Brain microvascular endothelial cell (primary cell): ENCODE results near the gene TBX21.

Experiments
- DNase-seq: peaks from one replicate; pipeline ENCODE4 v3.0.0-alpha.2; 2020
- H3K27ac ChIP-seq: fragments of 250-450 bp; sonication (Bioruptor Pico); 2 replicates; pipeline ENCODE4 v1.5.1; 2020; ENCODE audit warnings: mild to moderate bottlenecking, moderate library complexity
- H3K27me3 ChIP-seq: fragments of 250-450 bp; sonication (Bioruptor Pico); replicated peaks from 2 replicates; pipeline ENCODE4 v1.5.1; 2020; ENCODE audit warnings: mild to moderate bottlenecking
- H3K36me3 ChIP-seq: fragments of 250-450 bp; sonication (Bioruptor Pico); replicated peaks from 2 replicates; pipeline ENCODE4 v1.5.1; 2020; ENCODE audit warnings: mild to moderate bottlenecking
- H3K4me3 ChIP-seq: 2 replicates; pipeline ENCODE4 v1.5.1; 2011; ENCODE audit warnings: low read depth, mild to moderate bottlenecking, control low read depth, low read length, moderate library complexity
- in situ Hi-C: cut with HindIII; loops from 2 replicates; pipeline ENCODE4 v1.10.0; 2017; ENCODE audit warnings: low sequenced_read_pairs, low pct_ligation_motif_present
- TF ChIP-seq, protein P1 (sequence below): IDR thresholded peaks from 2 replicates; pipeline ENCODE4 v1.5.1; 2011; ENCODE audit warnings: low read depth, mild to moderate bottlenecking, moderate library complexity, low read length, control low read depth, inconsistent platforms; ENCODE audit errors: missing control alignments

Gene TBX21

DNA sequence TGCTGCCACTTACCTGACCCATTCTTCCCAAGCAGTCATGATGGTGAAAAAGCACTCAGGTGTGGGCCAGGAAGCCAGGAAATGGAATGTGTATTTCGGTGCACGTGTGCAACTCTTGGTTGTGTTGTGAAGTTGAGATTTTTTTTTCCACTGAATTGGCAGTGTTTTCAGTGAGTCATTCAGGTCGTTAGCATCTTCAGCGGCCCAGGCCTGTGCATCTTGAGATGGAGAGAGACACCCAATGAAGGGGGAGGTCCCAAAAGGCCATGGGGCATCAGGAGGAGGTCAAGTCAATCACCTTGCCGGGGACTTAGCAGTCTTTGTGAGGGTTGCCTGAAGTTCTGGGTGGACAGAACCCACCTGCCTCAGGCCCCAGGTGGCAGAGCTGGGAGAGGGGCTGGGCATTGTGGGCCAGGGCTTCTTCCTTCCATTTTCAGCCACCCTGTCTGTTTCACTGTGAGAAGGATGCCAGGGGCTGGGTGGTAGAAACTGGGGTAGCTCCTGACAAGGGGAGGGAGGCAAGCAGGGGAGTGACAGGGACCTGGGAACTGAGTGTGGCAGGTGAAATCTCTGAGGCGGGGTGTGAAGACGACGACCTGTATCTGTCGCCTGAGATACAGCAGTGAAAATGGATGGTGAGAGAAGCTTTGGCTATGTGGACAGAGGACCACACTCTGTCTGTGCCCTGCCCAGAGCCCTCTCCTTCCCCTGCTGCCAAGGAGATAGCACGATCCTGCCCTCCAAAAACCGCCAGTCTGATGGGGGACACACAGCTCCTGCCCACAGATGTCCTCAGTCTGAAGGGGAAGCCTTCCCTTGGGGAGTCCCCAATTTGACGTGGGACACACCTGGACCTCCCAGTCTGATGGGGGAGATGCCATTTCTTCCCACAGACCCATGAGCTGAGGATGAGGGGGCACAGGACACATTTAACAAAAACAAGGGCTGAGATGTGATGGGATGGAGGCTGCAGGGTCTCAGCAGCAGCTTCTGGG, 27.2 kb upstream of the TBX21 start:
- TF ChIP-seq, protein P1, sequence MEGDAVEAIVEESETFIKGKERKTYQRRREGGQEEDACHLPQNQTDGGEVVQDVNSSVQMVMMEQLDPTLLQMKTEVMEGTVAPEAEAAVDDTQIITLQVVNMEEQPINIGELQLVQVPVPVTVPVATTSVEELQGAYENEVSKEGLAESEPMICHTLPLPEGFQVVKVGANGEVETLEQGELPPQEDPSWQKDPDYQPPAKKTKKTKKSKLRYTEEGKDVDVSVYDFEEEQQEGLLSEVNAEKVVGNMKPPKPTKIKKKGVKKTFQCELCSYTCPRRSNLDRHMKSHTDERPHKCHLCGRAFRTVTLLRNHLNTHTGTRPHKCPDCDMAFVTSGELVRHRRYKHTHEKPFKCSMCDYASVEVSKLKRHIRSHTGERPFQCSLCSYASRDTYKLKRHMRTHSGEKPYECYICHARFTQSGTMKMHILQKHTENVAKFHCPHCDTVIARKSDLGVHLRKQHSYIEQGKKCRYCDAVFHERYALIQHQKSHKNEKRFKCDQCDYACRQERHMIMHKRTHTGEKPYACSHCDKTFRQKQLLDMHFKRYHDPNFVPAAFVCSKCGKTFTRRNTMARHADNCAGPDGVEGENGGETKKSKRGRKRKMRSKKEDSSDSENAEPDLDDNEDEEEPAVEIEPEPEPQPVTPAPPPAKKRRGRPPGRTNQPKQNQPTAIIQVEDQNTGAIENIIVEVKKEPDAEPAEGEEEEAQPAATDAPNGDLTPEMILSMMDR: no peak
- in situ Hi-C loops: no loop called here
- DNase-seq: no peak
- Histone ChIP-seq H3K4me3 (no peak overlapping the region), H3K36me3 (no peaks in the 10 kb centered on the region), H3K27ac (no peak overlapping the region), H3K27me3 (peaks cover 38% of the 10 kb centered on the region)

DNA sequence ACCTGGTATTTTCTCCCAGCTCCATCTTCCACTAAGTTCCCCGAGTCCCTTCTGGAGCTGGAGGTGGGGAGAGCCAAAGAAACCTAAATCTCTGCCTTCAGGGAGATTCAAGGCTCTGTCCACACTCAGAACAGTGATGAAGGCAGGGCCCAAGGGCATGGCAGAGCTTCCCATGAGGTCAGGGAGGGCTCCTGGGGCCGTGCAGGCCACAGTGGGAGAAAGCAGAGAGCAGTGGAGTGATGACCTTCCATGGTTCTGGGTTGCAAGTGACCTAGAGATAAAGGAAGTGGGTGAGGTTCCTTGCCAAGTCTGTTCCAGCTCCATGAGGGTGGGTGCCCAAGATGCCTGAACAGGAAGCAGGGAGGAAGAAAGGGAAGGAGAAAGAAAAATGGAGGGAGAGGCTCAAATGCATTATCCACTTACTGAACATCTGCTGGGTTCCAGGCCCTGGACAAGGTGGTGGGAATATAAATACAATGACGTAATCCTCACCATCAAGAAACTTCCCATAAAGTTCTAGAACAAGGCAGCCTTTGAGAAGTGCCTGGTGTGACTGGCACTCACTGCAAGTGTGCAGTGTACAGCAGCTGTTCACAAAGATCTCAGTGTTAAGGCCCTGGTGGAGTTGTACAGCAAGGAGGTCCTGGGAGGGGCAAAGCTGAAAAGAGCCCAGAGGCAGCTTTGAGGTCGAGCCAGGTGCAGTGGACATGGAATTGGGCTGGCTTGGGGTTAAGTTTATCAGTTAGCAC, 25.8 kb upstream of the TBX21 start:
- DNase-seq: no peak
- TF ChIP-seq, protein P1: no peak
- no peak overlapping the region for H3K27ac ChIP-seq
- H3K36me3 ChIP-seq: no peaks in the 10 kb centered on the region
- in situ Hi-C loops: no loop called here
- H3K27me3 ChIP-seq: peaks cover 46% of the 10 kb centered on the region
- H3K4me3 ChIP-seq: no peak overlapping the region

DNA sequence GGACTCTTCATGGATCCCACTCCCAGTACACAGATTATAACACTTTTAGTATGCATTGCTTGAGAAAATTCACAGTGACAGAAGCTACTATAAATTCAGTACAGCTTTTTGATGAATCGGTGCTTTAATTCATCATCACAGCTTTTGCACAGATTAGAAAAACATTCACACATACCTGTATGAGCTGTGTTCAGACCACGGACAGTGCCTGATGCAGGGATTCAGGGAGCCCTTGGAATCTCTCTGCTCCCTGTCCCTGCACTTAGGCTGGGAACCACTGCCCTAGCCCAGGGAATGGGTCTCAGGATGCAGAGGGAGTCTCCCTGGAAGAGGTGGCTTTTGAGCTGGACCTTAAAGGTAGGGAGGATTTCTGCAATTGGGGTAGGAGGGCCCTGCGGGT, 25.2 kb upstream of the TBX21 start:
- DNase-seq: no peak
- in situ Hi-C loops: no loop called here
- TF ChIP-seq, protein P1: no peak
- no peak overlapping the region for H3K4me3 ChIP-seq
- peaks cover 53% of the 10 kb centered on the region for H3K27me3 ChIP-seq
- no peaks in the 10 kb centered on the region for H3K36me3 ChIP-seq
- H3K27ac ChIP-seq: no peak overlapping the region

DNA sequence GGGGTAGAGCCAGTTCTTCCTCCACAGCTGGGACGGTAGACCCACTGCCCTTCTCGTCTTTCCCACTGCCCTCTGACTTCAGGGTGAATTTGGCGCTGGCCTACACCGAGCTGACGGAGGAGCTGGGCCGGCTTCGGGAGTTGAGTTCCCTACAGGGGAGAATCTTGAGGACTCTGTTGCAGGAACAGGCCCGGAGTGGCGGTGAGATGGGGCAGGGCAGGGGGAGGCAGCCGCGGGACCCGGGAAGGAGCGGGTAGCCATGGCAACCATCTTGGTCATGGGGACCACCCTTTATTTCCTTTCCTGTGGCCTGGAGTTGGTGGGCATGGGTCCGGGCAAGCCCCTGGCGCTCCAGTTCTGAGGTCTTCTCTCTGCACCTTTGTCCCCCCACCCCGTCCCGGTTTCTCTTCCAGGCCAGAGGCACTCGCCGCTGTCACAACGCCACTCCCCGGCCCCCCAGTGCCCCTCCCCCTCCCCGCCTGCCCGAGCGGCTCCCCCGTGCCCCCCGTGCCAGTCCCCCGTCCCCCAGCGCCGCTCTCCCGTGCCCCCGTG, 24.6 kb upstream of the TBX21 start:
- Histone ChIP-seq H3K27me3 (peaks cover 58% of the 10 kb centered on the region), H3K27ac (no peak overlapping the region), H3K36me3 (no peaks in the 10 kb centered on the region), H3K4me3 (no peak overlapping the region)
- in situ Hi-C loops: no loop called here
- no peak for DNase-seq
- TF ChIP-seq, protein P1: no peak

DNA sequence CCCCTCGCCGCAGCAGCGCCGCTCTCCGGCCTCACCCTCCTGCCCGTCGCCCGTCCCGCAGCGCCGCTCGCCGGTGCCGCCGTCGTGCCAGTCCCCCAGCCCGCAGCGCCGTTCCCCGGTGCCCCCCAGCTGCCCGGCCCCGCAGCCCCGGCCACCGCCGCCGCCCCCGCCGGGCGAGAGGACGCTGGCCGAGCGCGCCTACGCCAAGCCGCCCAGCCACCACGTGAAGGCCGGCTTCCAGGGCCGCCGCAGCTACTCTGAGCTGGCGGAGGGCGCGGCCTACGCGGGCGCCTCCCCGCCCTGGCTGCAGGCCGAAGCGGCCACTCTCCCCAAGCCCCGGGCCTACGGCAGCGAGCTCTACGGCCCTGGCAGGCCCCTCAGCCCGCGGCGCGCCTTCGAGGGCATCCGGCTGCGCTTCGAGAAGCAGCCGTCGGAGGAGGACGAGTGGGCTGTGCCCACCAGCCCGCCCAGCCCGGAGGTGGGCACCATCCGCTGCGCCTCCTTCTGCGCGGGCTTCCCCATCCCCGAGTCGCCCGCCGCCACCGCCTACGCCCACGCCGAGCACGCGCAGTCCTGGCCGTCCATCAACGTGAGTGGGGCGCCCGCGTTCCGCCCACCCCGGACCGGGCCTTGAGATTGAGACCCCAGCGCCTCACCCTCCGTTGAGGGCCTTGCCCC, 24.0 kb upstream of the TBX21 start:
- peaks cover 62% of the 10 kb centered on the region for H3K27me3 ChIP-seq
- no peak overlapping the region for H3K4me3 ChIP-seq
- H3K36me3 ChIP-seq: no peaks in the 10 kb centered on the region
- in situ Hi-C loops: no loop called here
- DNase-seq: no peak
- TF ChIP-seq, protein P1: no peak
- H3K27ac ChIP-seq: no peak overlapping the region
